ENCODE measurements around the gene RIN3. TPM values are rescaled to one million over a fixed set of nuclear protein-coding genes. Genes with fewer than 3 reads are reported as not detected.
"Not testable (repeated sequence)": the region's sequence is repeated elsewhere in the genome, so short reads cannot be mapped to it uniquely, and the experiment has no call there.

The RIN3 gene
- polyA plus RNA-seq, 3 donors: 6.9 to 8.3 (median 7.8) TPM

- DNase-seq: no peak
Observed at GRCh38 chr14:92624764-92625163, 111.2 kb downstream of the RIN3 start.

GRCh38 chr14:92625213-92625612, 111.6 kb downstream of the RIN3 start:
- no peak for DNase-seq

GRCh38 chr14:92626041-92626440, 112.5 kb downstream of the RIN3 start:
- DNase-seq: no peak

- no peak for DNase-seq
Observed at GRCh38 chr14:92627707-92628215, 114.2 kb downstream of the RIN3 start.

GRCh38 chr14:92628636-92629035, 115.1 kb downstream of the RIN3 start:
- no peak for DNase-seq

GRCh38 chr14:92630367-92630766, 116.8 kb downstream of the RIN3 start:
- no peak for DNase-seq

GRCh38 chr14:92631098-92631497, 117.5 kb downstream of the RIN3 start:
- DNase-seq: no peak

- no peak for DNase-seq
Observed at GRCh38 chr14:92632546-92633273, 119.1 kb downstream of the RIN3 start.

GRCh38 chr14:92633274-92633616, 119.7 kb downstream of the RIN3 start:
- DNase-seq: no peak

GRCh38 chr14:92633724-92634123, 120.1 kb downstream of the RIN3 start:
- DNase-seq: no peak

- no peak for DNase-seq
Observed at GRCh38 chr14:92635031-92635430, 121.5 kb downstream of the RIN3 start.

- DNase-seq: no peak
Observed at GRCh38 chr14:92635896-92636295, 122.3 kb downstream of the RIN3 start.

- peak; percentile 30 for DNase-seq
Observed at GRCh38 chr14:92637228-92637627, 123.6 kb downstream of the RIN3 start.

- DNase-seq: no peak
Observed at GRCh38 chr14:92637864-92638263, 124.3 kb downstream of the RIN3 start.

GRCh38 chr14:92638266-92638665, 124.7 kb downstream of the RIN3 start:
- DNase-seq: no peak

GRCh38 chr14:92638904-92639303, 125.3 kb downstream of the RIN3 start:
- no peak for DNase-seq

- DNase-seq: not testable (repeated sequence)
Observed at GRCh38 chr14:92639472-92640117, 126.0 kb downstream of the RIN3 start.

- DNase-seq: no peak
Observed at GRCh38 chr14:92641306-92641705, 127.7 kb downstream of the RIN3 start.

GRCh38 chr14:92644171-92644969, 130.8 kb downstream of the RIN3 start:
- no peak for DNase-seq

GRCh38 chr14:92644970-92645515, 131.5 kb downstream of the RIN3 start:
- DNase-seq: no peak

GRCh38 chr14:92645841-92646478, 132.4 kb downstream of the RIN3 start:
- no peak for DNase-seq

Data from renal pelvis (tissue), 4 donors.